HG02623 (cell line): ENCODE measurements around the gene GPR34.
"Not testable (repeated sequence)": the region's sequence is repeated elsewhere in the genome, so short reads cannot be mapped to it uniquely, and the experiment has no call there.

ENCODE experiments used
- ATAC-seq: cut with Tn5 transposase; IDR thresholded peaks from one replicate; pipeline ENCODE4 v1.9.1; 2021; ENCODE audit warnings: moderate library complexity; ENCODE audit not compliant: unreplicated experiment

GPR34 gene

DNA sequence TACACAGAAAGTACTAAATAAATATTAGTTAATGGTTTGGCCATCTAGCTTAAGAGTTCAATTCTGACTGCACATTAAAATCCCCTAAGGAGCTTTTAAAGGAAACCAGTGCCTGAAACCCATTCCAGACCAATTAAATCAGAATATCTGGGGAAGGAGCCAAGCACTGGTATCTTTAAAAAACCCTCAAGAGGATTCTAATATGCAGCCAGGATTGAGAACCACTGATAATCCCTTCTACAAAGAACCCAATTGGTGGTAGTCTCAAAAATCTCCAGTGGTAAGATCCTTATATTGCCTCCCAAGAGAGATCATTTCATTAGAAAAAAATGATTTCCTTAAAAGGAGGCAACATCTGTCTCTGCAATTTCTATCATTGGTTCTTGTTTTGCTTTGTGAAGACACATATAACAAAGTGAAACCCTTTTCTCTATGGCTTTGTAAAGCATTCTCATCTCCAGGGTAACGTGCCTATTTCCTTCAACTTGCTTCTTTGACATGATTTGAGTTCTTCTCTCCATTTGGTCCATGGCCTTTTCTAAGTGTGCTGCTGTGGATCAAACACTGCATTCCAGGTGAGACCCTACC is 3.5 kb downstream of the GPR34 start:
- ATAC-seq = no peak

DNA sequence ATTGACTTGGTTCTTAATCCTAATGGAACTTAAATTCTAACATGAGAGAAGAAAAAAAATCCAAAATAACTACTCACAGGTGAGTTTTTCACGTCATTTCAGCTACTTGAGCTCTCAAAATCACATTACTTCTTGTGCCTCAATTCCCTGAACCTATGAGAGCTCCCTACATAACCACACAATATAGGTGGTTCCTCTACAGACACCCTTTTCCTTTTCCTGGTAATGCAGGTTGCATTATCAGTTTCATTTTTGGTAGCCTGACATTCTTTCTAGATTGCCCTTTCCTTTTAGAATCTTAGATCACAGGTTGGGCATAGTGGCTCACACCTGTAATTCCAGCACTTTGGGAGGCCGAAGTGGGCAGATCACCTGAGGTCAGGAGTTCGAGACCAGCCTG is 4.3 kb downstream of the GPR34 start:
- ATAC-seq = no peak

DNA sequence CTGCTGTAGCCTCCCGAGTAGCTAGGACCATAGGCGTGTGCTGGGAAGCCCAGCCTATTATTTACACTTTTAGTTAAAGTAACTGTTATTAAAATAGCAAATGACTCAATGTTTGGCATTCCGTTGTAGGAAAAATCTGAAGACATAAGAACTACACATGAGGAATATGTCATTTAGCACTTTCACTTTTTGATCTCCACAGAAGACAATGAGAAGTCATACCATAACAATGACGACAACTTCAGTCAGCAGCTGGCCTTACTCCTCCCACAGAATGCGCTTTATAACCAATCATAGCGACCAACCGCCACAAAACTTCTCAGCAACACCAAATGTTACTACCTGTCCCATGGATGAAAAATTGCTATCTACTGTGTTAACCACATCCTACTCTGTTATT is 6.7 kb downstream of the GPR34 start:
- no peak for ATAC-seq

DNA sequence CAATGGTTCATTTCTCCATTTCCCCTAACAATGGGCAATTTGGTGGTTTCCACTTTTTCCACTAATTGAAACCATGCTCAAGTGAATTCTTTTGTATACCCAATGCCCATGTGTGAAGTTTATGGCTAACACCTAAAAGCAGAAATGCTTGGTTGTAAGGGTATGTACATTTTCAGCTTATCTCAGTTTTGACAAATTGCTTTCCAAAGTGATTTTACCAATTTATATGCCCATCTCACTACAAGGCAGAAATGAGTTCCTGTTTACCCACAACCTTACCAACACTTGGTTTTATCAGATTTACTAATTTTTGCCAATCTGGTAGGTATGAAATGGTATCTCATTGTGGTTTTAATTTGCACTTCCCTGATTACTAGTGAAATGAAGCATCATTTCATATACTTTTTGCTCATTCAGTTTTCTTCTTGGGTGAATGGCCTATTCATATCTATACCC is 14.8 kb downstream of the GPR34 start:
- no peak for ATAC-seq

DNA sequence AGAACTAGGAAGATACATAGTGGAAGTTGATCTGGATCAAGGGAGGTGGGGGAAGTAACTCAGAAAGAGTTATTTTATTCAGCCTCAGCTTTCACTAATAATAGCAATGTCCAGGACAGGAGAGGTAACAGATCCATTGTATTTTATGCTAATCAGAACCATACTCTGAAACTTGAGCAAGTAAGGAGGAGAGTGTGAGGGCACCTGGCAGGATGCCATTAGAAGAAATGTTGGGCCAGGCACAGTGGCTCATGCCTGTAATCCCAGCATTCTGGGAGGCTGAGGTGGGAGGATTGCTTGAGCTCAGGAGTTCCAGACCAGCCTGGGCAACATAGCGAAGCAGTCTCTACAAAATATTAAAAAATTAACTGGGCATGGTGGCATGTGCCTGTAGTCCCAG is 16.3 kb downstream of the GPR34 start:
- ATAC-seq = no peak

DNA sequence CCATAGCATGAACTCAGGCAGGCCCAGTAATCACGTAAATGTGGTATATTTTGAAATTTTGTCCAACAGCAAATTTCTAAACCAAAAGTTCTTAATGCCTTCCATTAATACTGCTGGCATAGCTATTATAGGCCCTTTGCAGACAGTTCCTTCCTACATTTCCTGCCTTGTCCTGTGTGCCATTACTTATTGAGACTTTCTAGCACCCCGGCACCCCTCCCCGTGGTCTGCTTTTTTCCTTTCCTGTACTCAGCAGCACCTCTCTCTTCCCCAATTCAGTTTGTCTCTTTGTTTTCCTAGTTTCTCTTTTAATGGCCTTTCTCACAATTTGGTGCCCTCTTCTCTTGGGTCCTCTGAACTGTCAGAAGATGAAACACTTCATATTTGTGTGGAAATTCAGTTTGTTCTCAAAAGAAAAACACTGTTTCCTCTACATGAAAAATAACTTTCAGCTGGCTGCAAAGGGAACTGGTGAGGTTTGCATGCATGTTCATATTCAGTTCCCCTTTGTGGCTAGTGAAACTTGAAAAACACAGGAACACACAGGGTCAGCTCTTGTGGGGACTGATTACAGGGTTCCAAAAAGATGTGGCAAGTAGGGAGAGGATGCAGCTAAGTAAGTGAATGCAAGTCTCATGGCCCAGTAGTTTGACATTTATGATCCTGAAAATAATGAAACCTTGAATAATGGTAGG is 17.1 kb downstream of the GPR34 start:
- ATAC-seq = peak; percentile 83

DNA sequence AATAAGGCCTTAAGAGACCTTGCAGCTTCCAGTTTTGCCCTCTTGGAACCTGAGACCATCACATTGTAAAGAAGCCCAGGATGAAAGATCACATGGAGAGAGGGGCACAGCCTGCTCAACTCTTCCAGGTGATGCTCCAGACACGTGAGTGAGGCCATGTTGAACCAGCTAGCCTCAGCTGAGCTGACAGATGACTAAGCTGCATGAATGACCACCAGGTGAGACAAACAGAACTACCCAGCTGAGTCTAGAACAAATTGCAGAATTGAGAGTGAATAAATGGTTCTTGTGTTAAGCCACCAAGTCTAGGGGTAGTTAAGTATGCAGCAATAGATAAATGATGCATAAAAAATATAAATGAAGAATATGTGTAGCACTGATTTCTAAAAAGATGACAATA is 18.4 kb downstream of the GPR34 start:
- no peak for ATAC-seq

DNA sequence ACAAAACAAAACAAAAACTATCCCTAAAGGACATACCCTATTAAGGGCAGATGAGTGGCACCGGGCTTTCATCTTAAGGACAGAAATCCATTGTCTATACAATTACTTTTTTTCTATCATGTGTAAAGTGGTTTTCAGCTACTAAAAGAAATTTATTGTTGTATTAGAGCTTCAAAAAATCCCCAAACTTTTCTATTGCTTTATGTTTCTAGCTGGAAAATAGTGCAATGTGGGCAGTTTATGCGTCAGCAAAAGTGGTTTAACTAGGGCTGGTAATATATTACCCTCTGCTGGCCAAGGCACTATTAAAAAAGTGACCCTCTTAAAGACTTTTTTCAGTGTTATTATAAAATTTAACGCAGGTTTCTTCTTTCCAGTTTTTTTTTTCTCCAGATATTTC is 19.7 kb downstream of the GPR34 start:
- ATAC-seq = no peak

DNA sequence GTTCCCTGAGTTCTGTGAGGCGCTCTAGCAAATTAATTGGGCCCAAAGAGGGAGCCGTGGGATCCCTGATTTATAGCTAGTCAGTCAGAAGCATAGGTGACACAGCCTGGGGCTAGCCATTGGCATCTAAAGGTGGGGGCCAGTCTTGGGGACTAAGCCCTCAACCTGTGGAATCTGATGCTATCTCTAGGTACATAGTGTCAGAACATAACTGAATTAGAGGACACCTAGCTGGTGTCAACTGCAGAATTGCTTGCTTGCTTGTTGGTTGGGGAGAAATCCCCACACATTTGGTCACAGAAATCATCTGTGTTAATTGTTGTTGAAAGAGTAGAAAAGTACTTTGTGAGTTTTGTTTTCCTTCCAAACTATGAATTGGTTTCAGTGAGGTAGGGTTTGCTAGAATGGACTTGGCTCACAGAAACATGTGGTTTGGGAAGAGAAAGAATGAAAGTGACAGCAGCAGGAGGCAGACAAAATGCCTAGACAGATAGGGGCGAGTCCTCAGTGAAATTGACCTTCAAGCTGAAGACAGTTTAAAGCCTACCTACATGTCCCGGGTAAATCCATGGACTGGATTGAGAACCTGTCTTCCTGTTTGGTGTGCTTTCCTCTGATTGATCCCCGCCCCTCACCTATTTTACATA is 22.4 kb downstream of the GPR34 start:
- no peak for ATAC-seq

DNA sequence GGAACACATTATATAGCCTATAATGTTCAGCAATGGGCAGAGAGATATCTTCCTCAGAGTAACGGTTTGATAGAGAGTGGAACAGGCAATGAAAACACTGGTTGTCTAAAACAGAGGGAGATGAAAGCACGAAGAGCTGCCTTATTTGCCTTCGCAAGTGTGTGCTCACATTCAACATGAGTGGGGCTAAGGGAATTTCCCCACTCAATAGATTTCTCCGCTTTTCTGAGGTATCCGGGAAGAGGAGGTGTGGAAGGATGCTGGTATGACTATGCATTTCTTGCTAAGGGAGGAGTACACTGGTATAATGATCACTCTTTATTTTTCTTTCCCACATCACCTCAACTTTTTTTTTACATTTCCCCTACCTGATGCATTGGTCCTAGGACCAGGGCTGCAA is 27.4 kb downstream of the GPR34 start:
- no peak for ATAC-seq

DNA sequence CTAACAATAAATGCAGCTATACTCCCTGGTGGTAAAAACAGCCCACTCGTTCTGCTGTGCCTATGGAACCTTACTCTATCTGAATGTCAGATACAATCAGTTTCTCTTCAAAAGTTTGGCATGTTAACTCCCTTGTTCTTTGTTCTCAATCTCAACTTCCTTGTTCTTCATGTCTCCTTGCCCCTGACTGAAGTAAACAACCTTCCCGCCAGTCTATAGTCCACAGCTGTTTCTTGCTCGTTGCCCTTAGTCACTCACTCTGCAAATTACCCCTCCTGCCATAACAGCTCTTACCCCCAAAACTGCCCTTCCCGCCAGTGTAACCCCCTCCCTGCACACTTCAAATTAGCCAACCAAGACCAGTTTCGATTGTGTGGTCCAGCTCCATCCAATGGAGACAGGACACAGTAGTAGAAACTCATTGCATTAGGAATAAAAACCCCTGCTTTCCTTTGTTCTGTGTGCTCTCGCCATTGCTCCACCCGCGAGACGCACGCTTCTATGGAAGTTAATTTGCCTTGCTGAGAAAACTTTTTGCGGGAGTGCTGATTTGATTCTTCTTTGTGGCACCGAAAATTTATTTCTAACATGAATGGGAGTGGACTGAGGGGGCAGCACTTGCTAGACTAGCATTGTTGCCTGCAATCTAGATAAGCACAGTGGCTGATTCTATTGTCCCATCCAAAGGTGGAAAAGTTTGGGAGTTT is 28.1 kb downstream of the GPR34 start:
- ATAC-seq = no peak

DNA sequence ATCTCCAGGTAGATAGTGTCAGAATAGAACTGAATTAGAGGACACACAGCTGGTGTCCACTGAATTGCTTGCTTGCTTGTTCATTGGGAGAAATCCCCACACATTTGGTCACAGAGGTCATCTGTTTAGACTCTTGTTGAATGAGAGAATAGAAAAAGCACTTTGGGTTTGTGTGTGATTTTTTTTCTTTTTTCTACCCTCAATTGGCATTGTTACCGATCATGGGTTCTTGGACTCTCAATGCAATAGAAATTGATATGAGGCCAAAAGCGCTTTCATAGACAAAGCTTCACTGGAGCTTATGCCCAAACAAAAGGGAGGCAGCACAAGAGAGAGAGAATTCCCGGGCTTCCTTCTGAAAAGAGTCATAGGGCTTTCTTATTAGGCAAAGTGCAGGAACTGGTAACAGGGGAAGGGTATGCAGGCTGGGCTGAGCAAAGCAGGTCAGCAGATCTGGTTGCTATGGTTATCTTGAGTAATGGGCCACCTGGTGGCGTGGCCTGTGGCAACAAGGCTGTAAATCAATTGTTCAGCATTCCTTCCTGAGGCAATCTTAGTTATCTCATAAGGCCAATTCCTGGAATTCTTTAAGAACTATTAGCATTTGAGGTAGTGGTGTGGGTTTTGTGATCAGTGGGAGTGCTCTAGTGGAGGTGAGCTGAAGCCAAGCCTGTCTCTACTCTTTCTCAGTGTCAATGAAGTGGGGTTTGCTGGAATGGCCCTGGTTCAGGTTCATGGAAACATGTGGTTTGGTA is 29.9 kb downstream of the GPR34 start:
- ATAC-seq = no peak

DNA sequence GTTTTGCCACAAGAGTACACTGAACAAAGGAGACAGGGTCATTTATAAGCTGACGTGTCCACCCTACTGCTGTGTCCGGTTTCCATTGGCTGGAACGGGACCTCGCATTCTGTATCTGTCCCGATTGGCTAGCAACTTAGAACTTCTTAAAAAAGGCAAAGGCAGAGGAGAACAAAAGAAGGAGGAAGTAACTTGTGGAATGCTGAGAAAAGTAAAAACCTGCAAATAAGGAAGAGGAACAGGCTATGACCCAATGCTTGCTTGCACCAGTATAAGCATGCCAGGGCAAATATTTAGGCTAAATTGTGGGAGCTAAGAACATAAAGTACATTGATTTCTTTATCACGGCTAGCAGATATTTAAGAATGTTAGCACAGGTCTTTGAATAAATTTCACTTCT is 30.8 kb downstream of the GPR34 start:
- not testable (repeated sequence) for ATAC-seq

DNA sequence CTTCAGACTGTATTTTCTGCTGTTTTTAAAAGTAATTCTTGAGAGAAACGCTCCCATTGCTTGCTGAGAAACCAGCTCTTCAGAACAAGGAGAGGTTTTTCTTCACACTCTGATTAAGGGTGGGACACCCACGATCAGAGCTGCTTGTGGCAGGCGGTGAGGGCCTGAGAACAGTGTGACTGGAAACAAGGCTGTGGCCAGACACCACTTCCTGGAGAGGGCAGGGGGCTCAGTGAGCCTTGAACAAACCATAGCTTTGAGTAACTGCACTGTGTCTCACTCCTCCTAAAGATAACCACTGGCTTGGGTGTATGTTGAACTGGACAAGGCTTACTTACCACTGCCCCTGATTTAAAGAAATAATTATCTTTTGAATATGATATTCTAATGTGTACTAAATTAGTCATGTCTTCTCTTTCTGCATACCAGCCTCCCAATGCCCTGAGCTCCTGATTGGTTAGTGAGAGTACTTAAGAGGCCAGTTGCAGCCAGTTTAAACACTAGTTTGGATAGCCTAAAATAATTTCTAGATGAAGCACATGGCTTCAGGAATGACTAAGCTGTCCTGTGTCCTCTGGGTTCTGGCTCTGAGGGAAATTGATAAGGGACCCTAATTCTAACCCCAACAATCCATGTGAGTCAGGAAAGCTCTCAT is 31.5 kb downstream of the GPR34 start:
- ATAC-seq = peak; percentile 83

DNA sequence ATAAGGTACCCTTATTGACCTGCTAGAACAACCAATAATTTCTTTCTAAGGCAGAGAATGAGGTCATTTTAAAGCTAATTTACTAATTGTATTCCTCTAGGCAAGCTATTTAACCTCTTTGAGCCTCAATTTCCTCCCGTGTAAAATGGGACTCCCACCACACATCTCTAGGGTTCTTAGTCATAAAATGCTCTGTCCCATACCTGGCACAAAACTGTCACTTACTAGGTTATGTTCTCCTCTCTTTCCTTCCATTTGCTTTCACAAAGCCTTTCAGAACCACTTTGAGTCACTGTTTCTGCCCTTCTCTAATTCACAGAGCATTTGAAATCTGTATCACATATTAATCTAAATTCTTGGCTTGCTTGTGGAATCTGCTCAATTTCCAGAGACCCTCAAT is 32.8 kb downstream of the GPR34 start:
- no peak for ATAC-seq

DNA sequence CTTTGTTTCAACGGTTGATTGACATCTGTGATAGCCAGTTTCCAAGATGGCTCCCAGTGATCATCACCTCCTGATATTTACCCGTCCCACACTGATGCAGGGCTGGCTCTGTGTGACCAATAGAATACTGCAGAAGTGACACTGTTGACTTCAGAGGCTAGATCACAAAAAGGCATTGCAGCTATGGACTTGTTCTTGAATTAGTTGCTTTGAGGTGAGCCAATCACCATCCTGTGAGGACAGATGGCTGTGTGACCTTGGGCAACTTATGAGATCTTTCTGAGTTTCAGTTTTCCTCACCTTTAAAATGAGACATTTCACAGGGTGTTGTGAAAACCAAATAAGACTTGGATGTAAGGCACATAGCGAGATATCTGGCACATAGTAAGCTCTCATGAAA is 33.4 kb downstream of the GPR34 start:
- ATAC-seq = no peak

DNA sequence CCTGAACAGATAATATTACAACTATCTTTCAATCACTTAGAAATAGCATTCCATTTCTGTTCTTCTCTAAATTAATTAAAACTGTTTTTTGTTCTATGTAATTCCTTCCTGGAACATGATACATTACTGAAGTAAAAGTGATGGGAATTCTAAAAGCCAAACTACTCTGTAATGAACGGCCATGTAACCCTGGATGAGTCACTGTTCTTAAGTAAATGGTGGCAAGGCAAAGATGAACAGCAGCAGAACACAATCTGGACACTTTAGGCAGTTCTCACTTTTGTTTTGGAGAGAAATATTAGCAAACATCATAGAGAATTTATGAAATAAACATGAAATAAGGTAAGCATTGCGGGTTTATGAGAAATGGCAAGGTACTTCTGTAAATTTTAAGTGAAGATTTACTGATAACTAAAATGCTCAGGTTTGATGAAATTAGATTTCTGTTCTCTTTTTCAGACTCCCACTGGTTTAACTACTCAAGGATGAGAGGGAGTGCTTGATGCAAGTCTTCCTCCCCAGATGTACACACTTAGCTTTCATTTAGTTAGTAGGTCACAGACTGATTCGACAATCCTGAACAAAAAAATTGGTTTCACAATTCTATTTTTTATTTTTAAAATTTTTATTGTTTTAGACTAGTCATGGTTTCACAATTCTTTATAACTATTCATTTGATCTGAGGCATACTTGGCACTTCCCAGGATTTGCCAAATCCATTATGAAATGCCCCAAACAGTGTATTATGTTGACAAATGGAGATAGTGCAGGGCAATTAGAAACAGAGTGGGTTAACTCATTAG is 34.2 kb downstream of the GPR34 start:
- no peak for ATAC-seq

DNA sequence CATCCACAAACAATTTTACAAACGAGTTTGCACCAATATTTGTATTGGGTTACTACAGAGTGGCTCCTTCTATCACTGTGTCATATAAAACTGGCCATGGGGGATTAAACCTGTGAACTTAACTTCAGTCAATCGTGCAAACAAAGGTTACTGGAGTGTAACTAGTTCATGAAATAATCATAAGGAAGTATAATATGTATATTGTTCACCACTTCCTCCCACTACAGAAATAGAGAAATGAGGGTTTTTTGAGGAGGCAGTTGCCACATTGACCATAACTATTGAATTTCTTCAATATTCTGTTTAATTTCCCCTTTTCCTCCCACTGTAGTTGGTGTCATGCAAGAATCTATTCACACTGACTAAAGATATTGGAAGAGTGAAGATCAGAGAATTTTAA is 35.1 kb downstream of the GPR34 start, which contains the start of gene GPR82:
GPR82 (plus strand) TSS at position 356 of the 400 bp plus-strand sequence. CDS start 2,846 bp downstream, outside the sequence.
- no peak for ATAC-seq

DNA sequence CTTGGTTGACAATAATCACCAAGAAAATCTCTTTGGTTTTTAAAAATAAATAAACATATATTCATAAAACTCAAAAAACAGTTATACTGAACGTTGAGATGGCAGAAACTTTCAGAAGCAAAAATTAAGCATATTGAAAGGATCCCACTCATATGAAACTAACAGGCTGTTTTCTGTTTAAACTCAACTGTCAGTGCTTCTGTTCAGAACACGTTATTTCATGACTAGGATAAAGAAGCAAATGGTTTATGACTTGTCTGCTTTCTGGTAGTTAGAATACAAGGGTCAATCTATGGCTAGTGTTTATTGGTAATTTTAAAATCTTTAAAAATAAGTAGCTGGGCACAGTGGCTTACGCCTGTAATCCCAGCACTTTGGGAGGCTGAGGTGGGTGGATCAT is 39.4 kb downstream of the GPR34 start:
- no peak for ATAC-seq

DNA sequence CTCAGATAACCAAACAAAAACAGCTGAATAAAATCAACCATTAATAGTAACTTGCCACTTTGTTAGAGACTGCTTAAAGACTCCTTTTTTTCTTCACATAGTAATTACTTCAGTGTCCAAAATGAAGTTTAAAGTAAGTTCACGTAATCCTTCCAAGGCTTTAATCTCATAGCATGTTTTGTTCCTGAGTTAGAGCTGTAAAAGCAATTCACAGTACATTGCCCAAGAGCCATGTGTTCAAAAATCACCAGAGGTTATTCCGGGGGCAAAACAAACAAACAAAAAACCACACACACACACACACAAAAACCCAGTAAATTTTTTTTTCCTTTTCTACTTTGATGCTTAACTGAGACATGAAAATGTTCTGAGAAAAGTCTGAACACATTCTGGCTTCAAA is 41.3 kb downstream of the GPR34 start:
- no peak for ATAC-seq
